D721Med (cell line): ENCODE data around the gene AASDHPPT.

Experiments used
- DNase-seq: peaks from one replicate; pipeline ENCODE4 v3.0.0; 2011; ENCODE audit warnings: low spot score; ENCODE audit not compliant: insufficient read length
- FAIRE-seq: peaks from 2 replicates; lab custom pipeline; 2011; peaks lifted over from hg19 to GRCh38; lab: Jason Lieb, UNC
- TF ChIP-seq, protein P1 (sequence below): IDR thresholded peaks from 2 replicates; pipeline ENCODE4 v1.5.1; 2012; ENCODE audit warnings: mild to moderate bottlenecking, control low read depth; ENCODE audit not compliant: insufficient read depth; ENCODE audit errors: missing control alignments

Gene AASDHPPT

DNA sequence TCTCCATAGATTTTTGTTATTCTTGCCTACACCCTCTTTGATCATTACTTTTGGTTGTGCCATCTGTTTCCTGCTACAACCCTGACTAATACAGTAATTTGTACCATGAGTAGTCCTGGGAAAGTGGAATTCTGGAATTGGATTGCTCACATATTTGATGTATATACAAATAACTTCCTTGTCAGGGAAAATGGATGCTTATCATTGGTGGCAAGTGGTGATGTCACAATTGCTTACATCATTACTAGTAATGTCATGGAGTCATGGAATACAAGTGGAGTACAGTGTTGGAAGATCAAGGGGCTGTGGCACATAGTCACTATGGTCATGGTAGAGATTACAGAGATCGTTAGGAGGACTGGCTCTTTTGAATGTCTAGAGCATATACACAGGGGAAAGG is 24.4 kb downstream of the AASDHPPT start:
- FAIRE-seq (no peak), DNase-seq (no peak)
- TF ChIP-seq, protein P1, sequence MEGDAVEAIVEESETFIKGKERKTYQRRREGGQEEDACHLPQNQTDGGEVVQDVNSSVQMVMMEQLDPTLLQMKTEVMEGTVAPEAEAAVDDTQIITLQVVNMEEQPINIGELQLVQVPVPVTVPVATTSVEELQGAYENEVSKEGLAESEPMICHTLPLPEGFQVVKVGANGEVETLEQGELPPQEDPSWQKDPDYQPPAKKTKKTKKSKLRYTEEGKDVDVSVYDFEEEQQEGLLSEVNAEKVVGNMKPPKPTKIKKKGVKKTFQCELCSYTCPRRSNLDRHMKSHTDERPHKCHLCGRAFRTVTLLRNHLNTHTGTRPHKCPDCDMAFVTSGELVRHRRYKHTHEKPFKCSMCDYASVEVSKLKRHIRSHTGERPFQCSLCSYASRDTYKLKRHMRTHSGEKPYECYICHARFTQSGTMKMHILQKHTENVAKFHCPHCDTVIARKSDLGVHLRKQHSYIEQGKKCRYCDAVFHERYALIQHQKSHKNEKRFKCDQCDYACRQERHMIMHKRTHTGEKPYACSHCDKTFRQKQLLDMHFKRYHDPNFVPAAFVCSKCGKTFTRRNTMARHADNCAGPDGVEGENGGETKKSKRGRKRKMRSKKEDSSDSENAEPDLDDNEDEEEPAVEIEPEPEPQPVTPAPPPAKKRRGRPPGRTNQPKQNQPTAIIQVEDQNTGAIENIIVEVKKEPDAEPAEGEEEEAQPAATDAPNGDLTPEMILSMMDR, result no peak

- TF ChIP-seq, protein P1, result no peak
- FAIRE-seq, result no peak
- DNase-seq, result no peak
Measured at GRCh38 chr11:106105986-106106385, 28.5 kb downstream of the AASDHPPT start.

- FAIRE-seq, result no peak
- no peak for DNase-seq
Measured at GRCh38 chr11:106121570-106122320, 44.3 kb downstream of the AASDHPPT start.

DNA sequence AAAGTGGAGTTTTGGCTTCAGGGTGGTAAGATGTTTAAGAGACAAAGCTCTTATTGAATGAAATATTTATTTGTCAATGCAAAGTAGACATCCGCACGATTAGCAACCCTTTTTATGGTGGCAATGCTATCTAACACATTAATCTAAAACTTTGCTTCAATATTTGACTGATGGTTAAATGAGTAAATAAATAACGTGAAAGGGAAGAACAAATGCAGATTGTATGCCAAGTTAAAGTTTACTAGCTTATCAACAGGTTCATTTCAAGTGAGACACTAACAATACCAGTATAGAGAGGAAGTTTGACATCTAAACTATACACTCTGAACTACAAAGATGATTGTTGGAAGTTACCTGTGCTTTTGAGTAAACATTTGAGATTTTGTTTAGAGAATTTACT is 50.1 kb downstream of the AASDHPPT start:
- FAIRE-seq (no peak), DNase-seq (no peak)
- TF ChIP-seq, protein P1, result no peak

More at GRCh38 chr11:106121570-106122320, 44.3 kb downstream of the AASDHPPT start:
- TF ChIP-seq, protein P1, result no peak

GRCh38 chr11:106128740-106129139 is 51.3 kb downstream of the AASDHPPT start:
- FAIRE-seq (no peak), DNase-seq (no peak)
- TF ChIP-seq, protein P1, result no peak

GRCh38 chr11:106131998-106132397 is 54.5 kb downstream of the AASDHPPT start:
- TF ChIP-seq, protein P1, result no peak
- FAIRE-seq, result no peak
- no peak for DNase-seq
